A673 (cell line): ENCODE measurements around the gene JAML.

Source experiments
- EZH2 ChIP-seq: fragments of 200-600 bp; sonication (generic); IDR thresholded peaks from 2 replicates; pipeline ENCODE4 v1.6.1; 2017; ENCODE audit warnings: borderline replicate concordance, low read depth, mild to moderate bottlenecking, mixed read lengths, antibody characterized with exemption, low read length; ENCODE audit not compliant: poor library complexity, severe bottlenecking
- TF ChIP-seq, protein P1 (sequence below): fragments of 300-800, 200-600 bp; sonication (generic); conservative IDR thresholded peaks from 2 replicates; pipeline ENCODE4 v1.5.1; 2017; ENCODE audit warnings: low read depth, mild to moderate bottlenecking, antibody characterized with exemption, low read length, moderate library complexity, mixed read lengths

DNA sequence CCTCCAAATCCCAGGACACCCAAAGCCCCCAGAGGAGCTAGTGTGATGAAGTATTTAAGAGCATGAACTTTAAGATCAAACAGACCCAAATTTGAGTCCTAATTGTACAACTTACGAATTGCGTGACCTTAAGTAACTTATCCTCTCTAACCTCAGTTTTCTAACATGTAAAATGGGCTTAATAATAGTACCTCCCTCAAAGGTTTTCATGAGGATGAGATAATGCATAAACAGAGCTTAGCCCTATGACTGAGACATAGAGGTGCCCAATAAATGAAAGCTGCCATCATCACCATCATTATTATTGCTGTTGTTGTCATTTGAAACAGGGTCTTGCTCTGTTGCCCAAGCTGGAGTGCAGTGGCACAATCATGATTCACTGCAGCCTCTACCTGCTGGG lies 57.6 kb downstream of the JAML start:
- TF ChIP-seq, protein P1, sequence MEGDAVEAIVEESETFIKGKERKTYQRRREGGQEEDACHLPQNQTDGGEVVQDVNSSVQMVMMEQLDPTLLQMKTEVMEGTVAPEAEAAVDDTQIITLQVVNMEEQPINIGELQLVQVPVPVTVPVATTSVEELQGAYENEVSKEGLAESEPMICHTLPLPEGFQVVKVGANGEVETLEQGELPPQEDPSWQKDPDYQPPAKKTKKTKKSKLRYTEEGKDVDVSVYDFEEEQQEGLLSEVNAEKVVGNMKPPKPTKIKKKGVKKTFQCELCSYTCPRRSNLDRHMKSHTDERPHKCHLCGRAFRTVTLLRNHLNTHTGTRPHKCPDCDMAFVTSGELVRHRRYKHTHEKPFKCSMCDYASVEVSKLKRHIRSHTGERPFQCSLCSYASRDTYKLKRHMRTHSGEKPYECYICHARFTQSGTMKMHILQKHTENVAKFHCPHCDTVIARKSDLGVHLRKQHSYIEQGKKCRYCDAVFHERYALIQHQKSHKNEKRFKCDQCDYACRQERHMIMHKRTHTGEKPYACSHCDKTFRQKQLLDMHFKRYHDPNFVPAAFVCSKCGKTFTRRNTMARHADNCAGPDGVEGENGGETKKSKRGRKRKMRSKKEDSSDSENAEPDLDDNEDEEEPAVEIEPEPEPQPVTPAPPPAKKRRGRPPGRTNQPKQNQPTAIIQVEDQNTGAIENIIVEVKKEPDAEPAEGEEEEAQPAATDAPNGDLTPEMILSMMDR: no peak
- no peak for TF ChIP-seq EZH2
